Heart left ventricle (tissue), 16 donors: ENCODE measurements around the gene ZRANB1. TPM values are rescaled to one million over a fixed set of nuclear protein-coding genes. Genes with fewer than 3 reads are reported as not detected.
"Not testable (repeated sequence)": the region's sequence is repeated elsewhere in the genome, so short reads cannot be mapped to it uniquely, and the experiment has no call there.

Experiments used
- ATAC-seq, 4 donors: fragments of 200-7000 bp; cut with Tn5 transposase; one replicate each; pipeline ENCODE4 v1.9.1; 2020 to 2022; ENCODE audit warnings: moderate library complexity in 4 of 4, mild to moderate bottlenecking in 3 of 4, moderate number of reproducible peaks in 1 of 4
- DNase-seq, 5 donors: peaks; one replicate each; pipeline ENCODE4 v3.0.0-alpha.2; 2020
- H3K27ac ChIP-seq, 12 donors: fragments of 200-600 bp; sonication (generic) in 4 of 12; one replicate each; pipeline versions ENCODE4 v1.5.0 to v1.8.0; 2016 to 2022; ENCODE audit warnings: mild to moderate bottlenecking in 2 of 12
- H3K27me3 ChIP-seq, 9 donors: fragments of 200-600 bp; sonication (generic) in 2 of 9; one replicate each; pipeline versions ENCODE4 v1.5.1 to v1.8.0; 2016 to 2022; ENCODE audit warnings: mild to moderate bottlenecking in 3 of 9
- H3K36me3 ChIP-seq, 9 donors: fragments of 200-600 bp; sonication (generic) in 2 of 9; one replicate each; pipeline versions ENCODE4 v1.5.0 to v1.8.0; 2018 to 2022; ENCODE audit warnings: mild to moderate bottlenecking in 2 of 9
- H3K4me1 ChIP-seq, 12 donors: fragments of 200-600 bp; sonication (generic) in 4 of 12; one replicate each; pipeline versions ENCODE4 v1.5.0 to v1.8.0; 2016 to 2022; ENCODE audit warnings: mild to moderate bottlenecking in 3 of 12
- H3K4me3 ChIP-seq, 12 donors: fragments of 200-600 bp; sonication (generic) in 4 of 12; one replicate each; pipeline versions ENCODE4 v1.5.0 to v1.8.0; 2017 to 2022; ENCODE audit warnings: mild to moderate bottlenecking in 9 of 12, moderate library complexity in 4 of 12
- H3K9me3 ChIP-seq, 12 donors: fragments of 200-600 bp; sonication (generic) in 4 of 12; one replicate each; pipeline versions ENCODE4 v1.5.0 to v1.8.0; 2016 to 2022; ENCODE audit warnings: mild to moderate bottlenecking in 1 of 12
- CTCF ChIP-seq, 12 donors: fragments of 200-600 bp; sonication (generic) in 4 of 12; IDR thresholded peaks; one replicate each; pipeline versions ENCODE4 v1.5.0 to v1.8.0; 2018 to 2022; ENCODE audit warnings: antibody characterized with exemption in 12 of 12, mild to moderate bottlenecking in 5 of 12
- POLR2A ChIP-seq, 2 donors: fragments of 450-650 bp; IDR thresholded peaks; one replicate each; pipeline ENCODE4 v1.6.1; 2017; ENCODE audit warnings: antibody characterized with exemption in 2 of 2, mild to moderate bottlenecking in 2 of 2, moderate library complexity in 2 of 2
- WGBS, 4 donors: extraction: QIAGEN DNeasy Blood & Tissue Kit in 2 of 4; methylation state at CpG; one replicate each; pipeline versions ENCODE4 v1.1.5 to v1.1.7; 2013 to 2018; 5-methylcytosine and 5-hydroxymethylcytosine counted together
- intact Hi-C, 10 donors: fragments of 100-400 bp; cut with DNase I; formaldehyde crosslinking; loops; one replicate each; pipeline versions ENCODE4 v1.11.1 to v1.14.2; 2022
- polyA plus RNA-seq, 2 donors: library from polyadenylated mRNA; stranded (reverse); fragments of 200-250 nt; gene quantifications; one replicate each; pipeline ENCODE4 v1.2.3, GENCODE V29; 2013
- total RNA-seq, 9 donors: library from RNA; depleted of rRNA in 2 of 9; stranded (reverse); fragments of >200 nt in 2 of 9; fragmentation: NEBNext Ultra II Directional in 3 of 9; extraction: Animal tissue kit (Norgen Biotek cat#: 25700) in 3 of 9; gene quantifications; one replicate each; pipeline versions ENCODE4 v1.1.0 to v1.2.4, GENCODE V29; 2016 to 2023
- donor health status: ischemic (EF 13 %, LVEDD 7.1; RV severe dilation, severe dysfunction).
- donor health status: healthy with polysubstance abuse.
- donor health status: DM: no; HTN: yes; CAD: no.
- donor health status: DM: no; HTN: no; CAD: no.
- donor health status: ischemic (EF 25% LVEDD 6.9; RV normal size, moderate dysfunction).
- donor health status: ischemic (EF 25% LVEDD 5.7; RV mildly dilated, moderate dysfunction).
- donor health status: healthy.
- donor health status: DM: yes; HTN: yes; CAD: no.
- donor health status: ischemic (EF 35%, LVEDD 5.7; RV mildly dilated, moderate dysfunction).
- donor health status: nonischemic (EF 11% LVEDD 7.7; RV severe dilation, severe dysfunction).
- donor health status: DM: yes; HTN: yes; CAD: no.
- donor health status: PGD.
- donor health status: ischemic (EF 29% LVEDD 5.4; RV normal size, mild dysfunction).
- donor health status: nonischemic (EF 23%, LVEDD 6.1; RV moderate dilation, normal function).

ZRANB1 gene
- total and polyA plus RNA-seq, 11 donors = 11.4 to 31.3 (median 25.6) TPM

GRCh38 chr10:124912101-124912886 is 29.6 kb upstream of the ZRANB1 start:
- intact Hi-C loops = loop anchor here in 4 of 10 donors (10.0 kb wide), 5 partner anchors 117 to 803 kb away; partner anchors contain the start of genes EDRF1 (in 1 of the 4) and EEF1AKMT2 (in 1 of the 4)
- Histone ChIP-seq H3K36me3 (no peaks in the 10 kb centered on the region), H3K27me3 (no peaks in the 10 kb centered on the region), H3K4me3 (no peak overlapping the region), H3K4me1 (peaks cover 0 to 27% (median 15%) of the 10 kb centered on the region in 12 donors), H3K27ac (peak overlapping the region in 7 of 12 donors; percentile 11 to 66 (median 52)), H3K9me3 (no peaks in the 10 kb centered on the region)
- DNase-seq = no peak
- 73 to 79% (median 77%) methylated on average over 5 of the region's 5 CpGs for WGBS, 4 donors
- no peak for ATAC-seq
- no peak for TF ChIP-seq CTCF (IDR thresholded peaks at IDR 0.05)
- TF ChIP-seq POLR2A (IDR thresholded peaks at IDR 0.05) = no peak

- H3K27ac ChIP-seq = no peak overlapping the region
- H3K4me1 ChIP-seq = peaks cover 0 to 32% (median 18%) of the 10 kb centered on the region in 12 donors
- H3K9me3 ChIP-seq = no peaks in the 10 kb centered on the region
- intact Hi-C loops = loop anchor here in 4 of 10 donors (10.0 kb wide), 5 partner anchors 118 to 802 kb away; partner anchors contain the start of genes EDRF1 (in 1 of the 4) and EEF1AKMT2 (in 1 of the 4)
- ATAC-seq (no peak), DNase-seq (no peak)
- 76 to 85% (median 80%) methylated on average over 3 of the region's 3 CpGs for WGBS, 4 donors
- H3K27me3 ChIP-seq = no peaks in the 10 kb centered on the region
- H3K36me3 ChIP-seq = no peaks in the 10 kb centered on the region
- TF ChIP-seq CTCF (IDR thresholded peaks at IDR 0.05) (no peak), POLR2A (IDR thresholded peaks at IDR 0.05) (no peak)
- no peak overlapping the region for H3K4me3 ChIP-seq
Measured at GRCh38 chr10:124913167-124913566, 28.8 kb upstream of the ZRANB1 start.

GRCh38 chr10:124914398-124914797 is 27.5 kb upstream of the ZRANB1 start:
- not testable (repeated sequence) for ATAC-seq, H3K27ac ChIP-seq, DNase-seq, H3K4me3 ChIP-seq, H3K9me3 ChIP-seq, H3K27me3 ChIP-seq, H3K36me3 ChIP-seq
- 88 to 94% (median 91%) methylated on average over 15 to 16 of the region's 16 CpGs for WGBS, 4 donors
- intact Hi-C loops = loop anchor here in 4 of 10 donors (10.0 kb wide), 5 partner anchors 120 to 800 kb away; partner anchors contain the start of genes EDRF1 (in 1 of the 4) and EEF1AKMT2 (in 1 of the 4)
- H3K4me1 ChIP-seq = peaks cover 2 to 44% (median 29%) of the 10 kb centered on the region in 12 donors

- Histone ChIP-seq H3K27ac (peak overlapping the region; percentile 92 to 99 (median 96)), H3K36me3 (no peaks in the 10 kb centered on the region), H3K9me3 (no peaks in the 10 kb centered on the region), H3K4me3 (peak overlapping the region; percentile 80 to 97 (median 88)), H3K27me3 (no peaks in the 10 kb centered on the region), H3K4me1 (peaks cover 5 to 52% (median 40%) of the 10 kb centered on the region in 12 donors)
- no peak for DNase-seq
- TF ChIP-seq CTCF (IDR thresholded peaks at IDR 0.05) = no peak
- TF ChIP-seq POLR2A (IDR thresholded peaks at IDR 0.05) = no peak
- 2 to 5% (median 3%) methylated on average over 13 of the region's 13 CpGs for WGBS, 4 donors
- intact Hi-C loops = loop anchor here in 5 of 10 donors (5.0 to 10.0 kb wide), 9 partner anchors 36 to 906 kb away; partner anchors contain the start of genes BCCIP (in 1 of the 5), EDRF1 (in 1 of the 5), EEF1AKMT2 (in 1 of the 5) and UROS (in 1 of the 5)
- peak in 1 of 4 donors; percentile 2 for ATAC-seq
Measured at GRCh38 chr10:124916098-124916584, 25.8 kb upstream of the ZRANB1 start.
